ENCODE results near the gene RPTOR. TPM values are rescaled to one million over a fixed set of nuclear protein-coding genes. Genes with fewer than 3 reads are reported as not detected.
"Not testable (repeated sequence)": the region's sequence is repeated elsewhere in the genome, so short reads cannot be mapped to it uniquely, and the experiment has no call there.

Gene RPTOR
- total RNA-seq, 4 donors from 2014 or later = 34.1 to 65.8 (median 43.6) TPM

GRCh38 chr17:80795090-80795580 lies 250.5 kb downstream of the RPTOR start:
- peaks cover 0 to 6% (median 2%) of the 10 kb centered on the region in 4 donors for H3K36me3 ChIP-seq
- H3K27me3 ChIP-seq = no peaks in the 10 kb centered on the region
- TF ChIP-seq POLR2A (IDR thresholded peaks at IDR 0.05; ENCODE audit: low read depth) = no peak
- no peak for TF ChIP-seq POLR2AphosphoS5 (IDR thresholded peaks at IDR 0.05)
- no peak for TF ChIP-seq EP300 (IDR thresholded peaks at IDR 0.05)
- TF ChIP-seq CTCF (IDR thresholded peaks at IDR 0.05) = no peak
- 74% methylated on average over 12 of the region's 12 CpGs for WGBS
- H3K4me1 ChIP-seq = peaks cover 17 to 65% (median 58%) of the 10 kb centered on the region in 4 donors
- no peak overlapping the region for H3K4me3 ChIP-seq
- peak overlapping the region; percentile 9 to 83 (median 48) for H3K27ac ChIP-seq (replicated peaks in 1 of 4)
- H3K9me3 ChIP-seq = no peaks in the 10 kb centered on the region
- intact Hi-C loops (cut with DNase I) = no loop called here
- DNase-seq (ENCODE audit: extremely low spot score) = no peak

GRCh38 chr17:80795754-80796153 lies 251.1 kb downstream of the RPTOR start:
- TF ChIP-seq CTCF (IDR thresholded peaks at IDR 0.05) (no peak), POLR2AphosphoS5 (IDR thresholded peaks at IDR 0.05) (peak in 1 of 2 donors; percentile 11)
- peaks cover 14 to 59% (median 52%) of the 10 kb centered on the region in 4 donors for H3K4me1 ChIP-seq
- no peak overlapping the region for H3K4me3 ChIP-seq
- H3K9me3 ChIP-seq = no peaks in the 10 kb centered on the region
- DNase-seq (ENCODE audit: extremely low spot score) = no peak
- peak overlapping the region in 3 of 4 donors; percentile 32 to 83 (median 64) for H3K27ac ChIP-seq (replicated peaks in 1 of 4)
- H3K27me3 ChIP-seq = no peaks in the 10 kb centered on the region
- peaks cover 0 to 6% (median 2%) of the 10 kb centered on the region in 4 donors for H3K36me3 ChIP-seq
- intact Hi-C loops (cut with DNase I) = no loop called here
- 42% methylated on average over 10 of the region's 14 CpGs for WGBS

- no peak for DNase-seq (ENCODE audit: extremely low spot score)
- Histone ChIP-seq H3K9me3 (no peaks in the 10 kb centered on the region), H3K4me3 (no peak overlapping the region), H3K4me1 (peaks cover 13 to 52% (median 45%) of the 10 kb centered on the region in 4 donors), H3K27ac (replicated peaks in 1 of 4) (peak overlapping the region in 2 of 4 donors; percentile 64 to 83), H3K27me3 (no peaks in the 10 kb centered on the region), H3K36me3 (peaks cover 0 to 6% (median 2%) of the 10 kb centered on the region in 4 donors)
- intact Hi-C loops (cut with DNase I) = no loop called here
- TF ChIP-seq CTCF (IDR thresholded peaks at IDR 0.05) = no peak
- TF ChIP-seq POLR2A (IDR thresholded peaks at IDR 0.05; ENCODE audit: low read depth) = no peak
- WGBS = 93% methylated on average over 9 of the region's 9 CpGs
Observed at GRCh38 chr17:80796430-80796861, 251.8 kb downstream of the RPTOR start.

DNA sequence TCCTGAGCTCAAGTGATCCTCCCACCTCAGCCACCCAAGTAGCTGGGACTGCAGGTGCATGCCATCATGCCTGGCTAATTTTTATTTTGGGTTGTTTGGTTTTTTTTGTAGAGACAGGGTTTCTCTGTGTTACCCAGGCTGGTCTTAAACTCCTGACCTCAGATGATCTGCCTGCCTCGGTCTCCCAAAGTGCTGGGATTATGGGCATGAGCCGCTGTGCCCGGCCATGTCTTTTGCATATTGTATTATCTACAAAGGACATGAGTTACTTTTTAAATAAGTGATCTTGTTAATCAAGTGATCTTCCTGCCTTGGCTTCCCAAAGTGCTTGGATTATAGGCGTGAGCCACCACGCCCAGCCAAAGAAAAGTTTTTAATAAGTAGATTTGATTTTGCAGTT lies 252.6 kb downstream of the RPTOR start:
- H3K9me3 ChIP-seq; intact Hi-C loops (cut with DNase I); H3K4me3 ChIP-seq; H3K27me3 ChIP-seq; H3K27ac ChIP-seq (replicated peaks in 1 of 4); DNase-seq (ENCODE audit: extremely low spot score); H3K36me3 ChIP-seq: not testable (repeated sequence)
- peaks cover 9 to 44% (median 37%) of the 10 kb centered on the region in 4 donors for H3K4me1 ChIP-seq
- WGBS = 98% methylated on average over 5 of the region's 5 CpGs

GRCh38 chr17:80797741-80798594 lies 253.3 kb downstream of the RPTOR start:
- H3K36me3 ChIP-seq = peaks cover 0 to 6% (median 4%) of the 10 kb centered on the region in 4 donors
- peaks cover 5 to 37% (median 30%) of the 10 kb centered on the region in 4 donors for H3K4me1 ChIP-seq
- 94% methylated on average over 17 of the region's 18 CpGs for WGBS
- no peak overlapping the region for H3K27ac ChIP-seq (replicated peaks in 1 of 4)
- H3K4me3 ChIP-seq = no peak overlapping the region
- no peak for DNase-seq (ENCODE audit: extremely low spot score)
- TF ChIP-seq POLR2AphosphoS5 (IDR thresholded peaks at IDR 0.05) (no peak), POLR2A (IDR thresholded peaks at IDR 0.05; ENCODE audit: low read depth) (no peak), CTCF (IDR thresholded peaks at IDR 0.05) (no peak), EP300 (IDR thresholded peaks at IDR 0.05) (no peak)
- H3K27me3 ChIP-seq = no peaks in the 10 kb centered on the region
- H3K9me3 ChIP-seq = no peaks in the 10 kb centered on the region
- intact Hi-C loops (cut with DNase I) = no loop called here

All from esophagus muscularis mucosa (tissue), 4 donors.